ENCODE results near the gene TMEM43. TPM values are rescaled to one million over a fixed set of nuclear protein-coding genes. Genes with fewer than 3 reads are reported as not detected.

Gene TMEM43
- total and polyA plus RNA-seq, 10 of the 15 experiments (the other 5 are each of a cell fraction or from before 2014, with no cell fraction given) = 7.2 to 33.0 (median 18.5) TPM

- Histone ChIP-seq H3K36me3 (ENCODE audit: control insufficient read depth in 2 of 2, insufficient read depth in 2 of 2, low read length in 1 of 2) (peaks cover 12 to 42% of the 10 kb centered on the region in 2 experiments), H3K4me1 (ENCODE audit: control insufficient read depth, insufficient read depth, low read length) (no peaks in the 10 kb centered on the region), H3K4me2 (ENCODE audit: control insufficient read depth, insufficient read depth) (no peak overlapping the region), H3K4me3 (no peak overlapping the region), H3K27ac (ENCODE audit: control insufficient read depth, insufficient read depth) (no peak overlapping the region), H3K27me3 (replicated peaks in 1 of 2; ENCODE audit: control insufficient read depth in 2 of 2, insufficient read depth in 2 of 2, low read length in 1 of 2) (no peaks in the 10 kb centered on the region), H2AFZ (ENCODE audit: control insufficient read depth, low read depth, low read length) (no peak overlapping the region), H3K79me2 (ENCODE audit: control insufficient read depth, insufficient read depth, low read length) (no peaks in the 10 kb centered on the region), H4K20me1 (ENCODE audit: control insufficient read depth, insufficient read depth) (no peaks in the 10 kb centered on the region), H3K9me3 (replicated peaks; ENCODE audit: control insufficient read depth, insufficient read depth, low read length) (peaks cover 9% of the 10 kb centered on the region; the same call in 2 of the 3 replicates), H3K9ac (ENCODE audit: control insufficient read depth, insufficient read depth, low read length) (no peak overlapping the region)
- intact Hi-C loops (cut with micrococcal nuclease; ENCODE audit: unreplicated experiment) (no loop called here), in situ Hi-C loops (cut with MboI) (no loop called here)
- ChIA-PET CTCF (interaction anchor here (1.6 kb wide), 1 partner anchor 13 kb away, joined by 3 read pairs; no protein-coding TSS in a partner anchor), SMC1A (ENCODE audit: uncharacterized antibody, unreplicated experiment) (no interaction called here), POLR2A (no interaction called here), RAD21 (ENCODE audit: unreplicated experiment) (no interaction called here)
- no peak for TF ChIP-seq ZNF207 (IDR thresholded peaks at IDR 0.05; ENCODE audit: borderline replicate concordance)
- TF ChIP-seq POLR2AphosphoS2 (IDR thresholded peaks at IDR 0.05; ENCODE audit: low read depth, low read length) = no peak
- no peak for TF ChIP-seq CEBPZ (IDR thresholded peaks at IDR 0.05; ENCODE audit: low read depth, low read length)
- no peak for TF ChIP-seq CHD2 (IDR thresholded peaks at IDR 0.05; ENCODE audit: borderline replicate concordance, low read depth, low read length)
- no peak for TF ChIP-seq RELB (IDR thresholded peaks at IDR 0.05; ENCODE audit: low read depth)
- no peak for TF ChIP-seq LARP7 (IDR thresholded peaks at IDR 0.05)
- FAIRE-seq (no peak), ATAC-seq (no peak), DNase-seq (ENCODE audit: low read depth, low spot score) (no peak)
- BruUV-seq (replicated peaks) = no TSS peak
- WGBS (ENCODE audit: insufficient coverage, insufficient replicate concordance, low lambda C conversion rate, missing lambda C conversion rate) = 100% methylated on average over 2 of the region's 2 CpGs
Measured at GRCh38 chr3:14162178-14162577, 37.3 kb downstream of the TMEM43 start.
